Superior temporal gyrus (tissue), 1 donor: Measurements from ENCODE around the gene ABCA1.
"Not testable (repeated sequence)": the region's sequence is repeated elsewhere in the genome, so short reads cannot be mapped to it uniquely, and the experiment has no call there.

Experiments
- DNase-seq: peaks from one replicate; pipeline ENCODE4 v3.0.0-alpha.2; 2016; ENCODE audit errors: extremely low spot score

The ABCA1 gene

GRCh38 chr9:104927912-104928740, at the start of gene ABCA1:
Gene ABCA1, minus strand, starts transcription at chr9:104928155. Its CDS starts 24,476 bp downstream, at chr9:104903679.
- DNase-seq: peak; percentile 80

GRCh38 chr9:104977580-104977979, 49.6 kb upstream of the ABCA1 start:
- DNase-seq: no peak

- DNase-seq: no peak
These were observed 49.2 kb upstream of the ABCA1 start for GRCh38 chr9:104977168-104977567.

- not testable (repeated sequence) for DNase-seq
These were observed 48.1 kb upstream of the ABCA1 start for GRCh38 chr9:104975966-104976595.

- no peak for DNase-seq
These were observed 46.4 kb upstream of the ABCA1 start for GRCh38 chr9:104974053-104974962.

- no peak for DNase-seq
These were observed 44.4 kb upstream of the ABCA1 start for GRCh38 chr9:104972242-104972866.

- DNase-seq: no peak
These were observed 43.6 kb upstream of the ABCA1 start for GRCh38 chr9:104971511-104971910.

GRCh38 chr9:104970271-104970987, 42.5 kb upstream of the ABCA1 start:
- DNase-seq: no peak

GRCh38 chr9:104969116-104969515, 41.2 kb upstream of the ABCA1 start:
- DNase-seq: no peak

GRCh38 chr9:104968025-104968982, 40.3 kb upstream of the ABCA1 start:
- DNase-seq: peak; percentile 95

- DNase-seq: no peak
These were observed 35.1 kb upstream of the ABCA1 start for GRCh38 chr9:104963076-104963475.

- no peak for DNase-seq
These were observed 33.9 kb upstream of the ABCA1 start for GRCh38 chr9:104961701-104962359.

GRCh38 chr9:104961238-104961637, 33.3 kb upstream of the ABCA1 start:
- DNase-seq: no peak

- DNase-seq: no peak
These were observed 32.7 kb upstream of the ABCA1 start for GRCh38 chr9:104960662-104961061.

GRCh38 chr9:104958751-104959150, 30.8 kb upstream of the ABCA1 start:
- DNase-seq: no peak

- DNase-seq: not testable (repeated sequence)
These were observed 30.1 kb upstream of the ABCA1 start for GRCh38 chr9:104958006-104958405.

- no peak for DNase-seq
These were observed 23.5 kb upstream of the ABCA1 start for GRCh38 chr9:104951487-104951886.

GRCh38 chr9:104950838-104951237, 22.9 kb upstream of the ABCA1 start:
- no peak for DNase-seq

- DNase-seq: no peak
These were observed 20.3 kb upstream of the ABCA1 start for GRCh38 chr9:104948277-104948676.
